SK-N-SH (cell line): ENCODE results near the gene VWA3A. TPM values are rescaled to one million over a fixed set of nuclear protein-coding genes. Genes with fewer than 3 reads are reported as not detected.

ENCODE experiments used
- CTCF ChIA-PET: fragments of 300-600, 350-600 bp; formaldehyde crosslinking; extraction: SDS; loops from one replicate; lab custom pipeline; 2021; lab: Yijun Ruan, JAX
- POLR2A ChIA-PET: fragments of 350-600 bp; sonication (Branson Sonifier 250); formaldehyde crosslinking; extraction: SDS; loops from one replicate; lab custom pipeline; 2020; ENCODE audit warnings: antibody characterized with exemption, inconsistent platforms; lab: Yijun Ruan, JAX
- DNase-seq: peaks from one replicate; pipeline ENCODE4 v3.0.0; 2012
- H2AFZ ChIP-seq: fragments of 200-600 bp; sonication (generic); 2 replicates; pipeline ENCODE4 v1.8.1; 2016; ENCODE audit warnings: antibody characterized with exemption, mild to moderate bottlenecking, low read depth
- H3F3A ChIP-seq: fragments of 200-600 bp; sonication (generic); replicated peaks from 2 replicates; pipeline ENCODE3; 2016; ENCODE audit warnings: antibody characterized with exemption, mild to moderate bottlenecking; ENCODE audit not compliant: insufficient read depth
- H3K27ac ChIP-seq, 2 experiments: fragments of 200-500 bp in 1 of 2; fragments of 200-600 bp in 1 of 2; sonication (Bioruptor generic) in 1 of 2; sonication (generic), shearing (Covaris generic) in 1 of 2; 2 replicates each; pipeline versions ENCODE4 v1.5.1 to v1.6.1; 2014 to 2016; ENCODE audit warnings: low read depth in 2 of 2, inconsistent platforms in 1 of 2, low read length in 1 of 2, mild to moderate bottlenecking in 1 of 2, mixed read lengths in 1 of 2
- H3K27me3 ChIP-seq: fragments of 200-600 bp; sonication (generic), shearing (Covaris generic); 2 replicates; pipeline ENCODE4 v1.6.1; 2016; ENCODE audit warnings: mixed run types; ENCODE audit not compliant: insufficient read depth
- H3K36me3 ChIP-seq, 2 experiments: fragments of 200-500 bp in 1 of 2; fragments of 200-600 bp in 1 of 2; sonication (Bioruptor generic) in 1 of 2; sonication (generic) in 1 of 2; replicated peaks in 1 of 2; 2 replicates each; pipeline versions ENCODE3 to v1.5.1; 2014 to 2016; ENCODE audit warnings: low read length in 1 of 2, mild to moderate bottlenecking in 1 of 2; ENCODE audit not compliant: insufficient read depth in 2 of 2, control insufficient read depth in 1 of 2
- H3K4me1 ChIP-seq, 2 experiments: fragments of 200-500 bp in 1 of 2; fragments of 200-600 bp in 1 of 2; sonication (Bioruptor generic) in 1 of 2; sonication (generic), shearing (Covaris generic) in 1 of 2; 2 replicates each; pipeline versions ENCODE4 v1.5.1 to v1.6.1; 2014 to 2016; ENCODE audit warnings: low read depth in 1 of 2, low read length in 1 of 2, mixed run types in 1 of 2; ENCODE audit not compliant: insufficient read depth in 2 of 2, control insufficient read depth in 1 of 2
- H3K4me2 ChIP-seq: fragments of 200-600 bp; sonication (generic), shearing (Covaris generic); 2 replicates; pipeline ENCODE4 v1.6.1; 2017; ENCODE audit warnings: mixed run types
- H3K4me3 ChIP-seq, 2 experiments: fragments of 200-500 bp in 1 of 2; fragments of 200-600 bp in 1 of 2; sonication (Bioruptor generic) in 1 of 2; sonication (generic), shearing (Covaris generic) in 1 of 2; 2 replicates each; pipeline versions ENCODE4 v1.5.1 to v1.8.1; 2014 to 2016; ENCODE audit warnings: low read depth in 2 of 2, inconsistent platforms in 1 of 2, low read length in 1 of 2, mild to moderate bottlenecking in 1 of 2, mixed read lengths in 1 of 2, moderate library complexity in 1 of 2
- H3K79me2 ChIP-seq: fragments of 200-600 bp; sonication (generic); 2 replicates; pipeline ENCODE4 v1.8.1; 2017; ENCODE audit warnings: mild to moderate bottlenecking; ENCODE audit not compliant: insufficient read depth
- H3K9ac ChIP-seq: fragments of 200-600 bp; sonication (generic); 2 replicates; pipeline ENCODE4 v1.6.1; 2017; ENCODE audit warnings: mixed run types
- H3K9me2 ChIP-seq: fragments of 200-600 bp; sonication (generic); 2 replicates; pipeline ENCODE4 v1.6.1; 2017; ENCODE audit warnings: mixed run types
- H3K9me3 ChIP-seq: fragments of 200-600 bp; sonication (generic); 2 replicates; pipeline ENCODE4 v1.6.1; 2017; ENCODE audit warnings: mixed run types, mild to moderate bottlenecking, moderate library complexity
- H4K20me1 ChIP-seq: fragments of 200-600 bp; sonication (generic); 2 replicates; pipeline ENCODE4 v1.6.1; 2017; ENCODE audit warnings: mild to moderate bottlenecking, mixed run types; ENCODE audit not compliant: insufficient read depth
- CHD2 ChIP-seq: fragments of 150-350 bp; IDR thresholded peaks from 2 replicates; pipeline ENCODE4 v1.6.1; 2018; ENCODE audit warnings: low read length; ENCODE audit not compliant: partially characterized antibody
- EP300 ChIP-seq, 2 experiments: IDR thresholded peaks; 2 replicates each; pipeline versions ENCODE4 v1.4.0 to v1.6.1; 2012; ENCODE audit warnings: borderline replicate concordance in 1 of 2, low read depth in 1 of 2, low read length in 1 of 2
- FOSL2 ChIP-seq: IDR thresholded peaks from 2 replicates; pipeline ENCODE4 v1.4.0; 2012; ENCODE audit warnings: low read depth, mild to moderate bottlenecking, moderate library complexity, borderline replicate concordance
- GABPA ChIP-seq: IDR thresholded peaks from 2 replicates; pipeline ENCODE4 v1.4.0; 2012; ENCODE audit warnings: low read depth, mild to moderate bottlenecking
- GATA2 ChIP-seq: sonication (generic); formaldehyde crosslinking; IDR thresholded peaks from 2 replicates; pipeline ENCODE4 v1.5.0; 2020; ENCODE audit warnings: mild to moderate bottlenecking, missing genetic modification reagents
- JUND ChIP-seq: IDR thresholded peaks from 2 replicates; pipeline ENCODE4 v1.4.0; 2012
- MAX ChIP-seq: IDR thresholded peaks from 2 replicates; pipeline ENCODE4 v1.4.0; 2012; ENCODE audit warnings: low read depth
- MEF2A ChIP-seq: IDR thresholded peaks from 2 replicates; pipeline ENCODE4 v1.4.0; 2012; ENCODE audit warnings: low read depth, borderline replicate concordance
- MXI1 ChIP-seq: IDR thresholded peaks from 2 replicates; pipeline ENCODE4 v1.6.1; 2012; ENCODE audit warnings: mild to moderate bottlenecking, low read depth, low read length, improper control_type of control experiment
- PBX3 ChIP-seq: IDR thresholded peaks from 2 replicates; pipeline ENCODE4; 2012
- POLR2AphosphoS5 ChIP-seq: IDR thresholded peaks from 2 replicates; pipeline ENCODE4 v1.6.1; 2012; ENCODE audit warnings: low read depth, low read length
- RAD21 ChIP-seq: IDR thresholded peaks from 2 replicates; pipeline ENCODE4 v1.6.1; 2012; ENCODE audit warnings: mild to moderate bottlenecking, low read length
- RFX5 ChIP-seq: IDR thresholded peaks from 2 replicates; pipeline ENCODE4 v1.6.1; 2012; ENCODE audit warnings: mild to moderate bottlenecking, improper control_type of control experiment, low read length
- SIN3A ChIP-seq: IDR thresholded peaks from 2 replicates; pipeline ENCODE4 v1.6.1; 2012; ENCODE audit warnings: low read depth, mild to moderate bottlenecking, low read length, moderate library complexity, borderline replicate concordance
- SMC3 ChIP-seq: IDR thresholded peaks from 2 replicates; pipeline ENCODE4 v1.6.1; 2012; ENCODE audit warnings: low read depth, low read length, improper control_type of control experiment
- TAF1 ChIP-seq: IDR thresholded peaks from 2 replicates; pipeline ENCODE4 v1.6.1; 2012; ENCODE audit warnings: low read depth, mild to moderate bottlenecking, low read length, moderate library complexity, borderline replicate concordance
- TCF12 ChIP-seq: IDR thresholded peaks from 2 replicates; pipeline ENCODE4 v1.4.0; 2012
- USF1 ChIP-seq: IDR thresholded peaks from 2 replicates; pipeline ENCODE4 v1.4.0; 2012; ENCODE audit warnings: low read depth, borderline replicate concordance
- YY1 ChIP-seq: IDR thresholded peaks from 2 replicates; pipeline ENCODE4 v1.4.0; 2012; ENCODE audit warnings: low read depth, mild to moderate bottlenecking
- WGBS: methylation state at CpG from one replicate; pipeline ENCODE4 v1.1.6; 2017; ENCODE audit warnings: low lambda C conversion rate; 5-methylcytosine and 5-hydroxymethylcytosine counted together
- polyA plus RNA-seq, 3 experiments: library from polyadenylated mRNA; depleted of rRNA; stranded (reverse); fragments of >200 nt; gene quantifications; 2 replicates each; pipeline ENCODE4 v1.2.3, GENCODE V29; 2012

Gene VWA3A
- polyA plus RNA-seq, 1 of the 3 experiments (the other 2 are of a cell fraction) = not detected

- no peaks in the 10 kb centered on the region; the same call in 1 of the 2 replicates for H4K20me1 ChIP-seq
- H3K27me3 ChIP-seq = no peaks in the 10 kb centered on the region
- H3K9ac ChIP-seq = no peak overlapping the region
- DNase-seq = no peak
- 97% methylated on average over 11 of the region's 11 CpGs for WGBS
- peaks cover 0 to 6% of the 10 kb centered on the region in 2 experiments; a peak in 1 of 4 replicates for H3K4me1 ChIP-seq
- no peaks in the 10 kb centered on the region for H3K9me3 ChIP-seq
- POLR2A ChIA-PET = no interaction called here
- no peak overlapping the region for H3K27ac ChIP-seq
- H2AFZ ChIP-seq = no peak overlapping the region
- H3F3A ChIP-seq = no peaks in the 10 kb centered on the region
- H3K9me2 ChIP-seq = no peaks in the 10 kb centered on the region
- CTCF ChIA-PET = interaction anchor here (0.5 to 6.0 kb wide), 7 partner anchors 9 to 1422 kb away, joined by 3 to 209 read pairs (median 4); partner anchors contain the start of gene PDZD9
- H3K4me2 ChIP-seq = no peak overlapping the region
- peaks cover 0 to 17% of the 10 kb centered on the region in 2 experiments for H3K36me3 ChIP-seq
- TF ChIP-seq FOSL2 (no peak), POLR2AphosphoS5 (no peak), TCF12 (no peak), MEF2A (no peak), MXI1 (no peak), SMC3 (no peak), MAX (no peak), YY1 (no peak), RAD21 (no peak), SIN3A (no peak), JUND (no peak), USF1 (no peak), GABPA (no peak), EP300 (IDR thresholded peaks at IDR 0.05; ENCODE audit: borderline replicate concordance in 1 of 2, low read depth in 1 of 2, low read length in 1 of 2) (no peak), PBX3 (no peak), RFX5 (no peak), GATA2 (CRISPR knock-in tag) (no peak), TAF1 (no peak), CHD2 (no peak)
- peaks cover 11% of the 10 kb centered on the region for H3K79me2 ChIP-seq
- no peak overlapping the region for H3K4me3 ChIP-seq
These were observed 17.1 kb upstream of the VWA3A start for GRCh38 chr16:22075043-22075757.
